H1 (cell line): ENCODE results near the gene LYRM7. TPM values are rescaled to one million over a fixed set of nuclear protein-coding genes. Genes with fewer than 3 reads are reported as not detected.

ENCODE experiments used
- CHD2 ChIP-seq: IDR thresholded peaks from 2 replicates; pipeline ENCODE4 v1.6.1; 2012; ENCODE audit warnings: low read length, improper control_type of control experiment
- EZH2 ChIP-seq: fragments of 200-600 bp; sonication (generic); IDR thresholded peaks from 2 replicates; pipeline ENCODE4 v1.7.1; 2012; ENCODE audit warnings: low read depth, mild to moderate bottlenecking, moderate library complexity, low read length, inconsistent platforms; ENCODE audit not compliant: severe bottlenecking
- FOSL1 ChIP-seq: IDR thresholded peaks from 2 replicates; pipeline ENCODE4 v1.6.1; 2011; ENCODE audit warnings: mild to moderate bottlenecking, low read depth, low read length, moderate library complexity; ENCODE audit not compliant: insufficient read depth
- HDAC2 ChIP-seq, 2 experiments: fragments of 300-600 bp in 1 of 2; sonication (generic) in 1 of 2; IDR thresholded peaks; 2 replicates each; pipeline ENCODE4 v1.6.1; 2011 to 2012; ENCODE audit warnings: low read depth in 2 of 2, low read length in 2 of 2, mild to moderate bottlenecking in 2 of 2, moderate library complexity in 2 of 2, borderline replicate concordance in 1 of 2, inconsistent platforms in 1 of 2
- KDM1A ChIP-seq: fragments of 200-600, 300-600 bp; sonication (generic); IDR thresholded peaks from 2 replicates; pipeline ENCODE4 v1.7.1; 2016; ENCODE audit warnings: mild to moderate bottlenecking, low read length, borderline replicate concordance
- KDM5A ChIP-seq: fragments of 200-600 bp; IDR thresholded peaks from 2 replicates; pipeline ENCODE4 v1.7.1; 2012; ENCODE audit warnings: mild to moderate bottlenecking, low read length, inconsistent platforms, mixed read lengths
- MAX ChIP-seq: IDR thresholded peaks from 2 replicates; pipeline ENCODE4 v1.6.1; 2012; ENCODE audit warnings: inconsistent platforms
- NANOG ChIP-seq: IDR thresholded peaks from 2 replicates; pipeline ENCODE4 v1.6.1; 2011; ENCODE audit warnings: low read length, low read depth, mild to moderate bottlenecking, inconsistent platforms; ENCODE audit not compliant: insufficient read depth, poor library complexity, severe bottlenecking
- POU5F1 ChIP-seq: IDR thresholded peaks from 2 replicates; pipeline ENCODE4 v1.6.1; 2011; ENCODE audit warnings: low read depth, mild to moderate bottlenecking, low read length, moderate library complexity
- RBBP5 ChIP-seq: IDR thresholded peaks from 2 replicates; pipeline ENCODE4 v1.7.1; 2012; ENCODE audit warnings: low read depth, mild to moderate bottlenecking, inconsistent platforms, low read length, moderate library complexity, borderline replicate concordance
- RNF2 ChIP-seq: fragments of 200-900, 300-1000 bp; sonication (generic); IDR thresholded peaks from 2 replicates; pipeline ENCODE4 v1.7.1; 2016; ENCODE audit warnings: borderline replicate concordance, low read depth, mild to moderate bottlenecking, antibody characterized with exemption, low read length; ENCODE audit not compliant: poor library complexity, severe bottlenecking; ENCODE audit errors: missing control alignments
- SP1 ChIP-seq: IDR thresholded peaks from 2 replicates; pipeline ENCODE4 v1.6.1; 2011; ENCODE audit warnings: low read depth, low read length
- SP4 ChIP-seq: IDR thresholded peaks from 2 replicates; pipeline ENCODE4 v1.6.1; 2012; ENCODE audit warnings: low read length, inconsistent platforms
- SRF ChIP-seq: IDR thresholded peaks from 2 replicates; pipeline ENCODE4 v1.6.1; 2011; ENCODE audit warnings: mild to moderate bottlenecking, low read depth, low read length, moderate library complexity
- TAF1 ChIP-seq: IDR thresholded peaks from 2 replicates; pipeline ENCODE4 v1.6.1; 2011; ENCODE audit warnings: mild to moderate bottlenecking, low read depth, low read length
- TBP ChIP-seq: IDR thresholded peaks from 2 replicates; pipeline ENCODE4 v1.6.1; 2011; ENCODE audit warnings: low read depth, low read length, improper control_type of control experiment
- polyA plus RNA-seq, 7 experiments: library from polyadenylated mRNA; depleted of rRNA in 3 of 7; stranded (reverse) in 5 of 7; unstranded in 2 of 7; fragments of >200 nt in 5 of 7; fragments of 200-250 nt in 2 of 7; gene quantifications; 1 replicate in 5 of 7; 2 replicates in 1 of 7; 4 replicates in 1 of 7; pipeline versions ENCODE4 v1.2.1 to v1.2.3, GENCODE V29; 2011 to 2013; ENCODE audit warnings: missing spikeins in 2 of 7, mixed read lengths in 2 of 7
- total RNA-seq: library from RNA; stranded (reverse); fragmentation: NEBNext Ultra II Directional; extraction: Animal tissue kit (Norgen Biotek cat#: 25700); gene quantifications from 2 replicates; pipeline ENCODE4 v1.2.1, GENCODE V29; 2021
- TF ChIP-seq, protein P1 (sequence below): IDR thresholded peaks from 2 replicates; pipeline ENCODE4 v1.6.1; 2011; ENCODE audit warnings: low read length, improper control_type of control experiment

Gene LYRM7
- total and polyA plus RNA-seq, 2 of the 8 experiments (the other 6 are each of a cell fraction or from before 2014, with no cell fraction given), result 1.9 to 12.6 TPM

GRCh38 chr5:131165119-131165727 lies 5.5 kb upstream of the LYRM7 start, which contains the start of gene HINT1 (continued):
- peak; percentile 72 for TF ChIP-seq TBP
- TF ChIP-seq RNF2, result no peak
- TF ChIP-seq, protein P1, sequence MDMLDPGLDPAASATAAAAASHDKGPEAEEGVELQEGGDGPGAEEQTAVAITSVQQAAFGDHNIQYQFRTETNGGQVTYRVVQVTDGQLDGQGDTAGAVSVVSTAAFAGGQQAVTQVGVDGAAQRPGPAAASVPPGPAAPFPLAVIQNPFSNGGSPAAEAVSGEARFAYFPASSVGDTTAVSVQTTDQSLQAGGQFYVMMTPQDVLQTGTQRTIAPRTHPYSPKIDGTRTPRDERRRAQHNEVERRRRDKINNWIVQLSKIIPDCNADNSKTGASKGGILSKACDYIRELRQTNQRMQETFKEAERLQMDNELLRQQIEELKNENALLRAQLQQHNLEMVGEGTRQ, result no peak
- no peak for TF ChIP-seq SP1
- no peak; a peak in 1 of 4 replicates for TF ChIP-seq HDAC2 (IDR thresholded peaks at IDR 0.05; ENCODE audit: borderline replicate concordance in 1 of 2, low read depth in 2 of 2, low read length in 2 of 2)
- no peak for TF ChIP-seq POU5F1
- TF ChIP-seq SP4, result 0 out of 2 replicates have a peak, but pooled peaks have one; percentile 58
- peak; percentile 77 for TF ChIP-seq TAF1
- no peak for TF ChIP-seq CHD2
- no peak for TF ChIP-seq EZH2
- TF ChIP-seq NANOG, result no peak
- TF ChIP-seq RBBP5, result no peak; the same call in 1 of the 2 replicates
- TF ChIP-seq SRF, result no peak
- TF ChIP-seq FOSL1, result no peak
- no peak for TF ChIP-seq KDM5A
- no peak for TF ChIP-seq KDM1A
- peak; percentile 67 for TF ChIP-seq MAX
